GM18870 (cell line): ENCODE measurements around the gene SLC12A4.
"Not testable (repeated sequence)": the region's sequence is repeated elsewhere in the genome, so short reads cannot be mapped to it uniquely, and the experiment has no call there.

Experiments
- ATAC-seq: cut with Tn5 transposase; IDR thresholded peaks from one replicate; pipeline ENCODE4 v1.9.1; 2021; ENCODE audit warnings: moderate library complexity; ENCODE audit not compliant: unreplicated experiment

The SLC12A4 gene

GRCh38 chr16:67988675-67989074, 20.2 kb upstream of the SLC12A4 start:
- ATAC-seq: no peak

GRCh38 chr16:67987460-67988160, 19.2 kb upstream of the SLC12A4 start:
- no peak for ATAC-seq

GRCh38 chr16:67986949-67987348, 18.5 kb upstream of the SLC12A4 start:
- no peak for ATAC-seq

GRCh38 chr16:67982011-67982696, 13.7 kb upstream of the SLC12A4 start:
- ATAC-seq: no peak

GRCh38 chr16:67979955-67980678, 11.7 kb upstream of the SLC12A4 start, which contains the start of gene DPEP3:
DPEP3 (minus strand) TSS chr16:67980499; CDS start chr16:67980380, 119 bp downstream.
- no peak for ATAC-seq

GRCh38 chr16:67977469-67978227, 9.2 kb upstream of the SLC12A4 start:
- no peak for ATAC-seq

- ATAC-seq: no peak
Observed at GRCh38 chr16:67977005-67977404, 8.6 kb upstream of the SLC12A4 start.

- no peak for ATAC-seq
Observed at GRCh38 chr16:67976205-67976604, 7.8 kb upstream of the SLC12A4 start.

GRCh38 chr16:67975321-67976105, 7.1 kb upstream of the SLC12A4 start:
- ATAC-seq: no peak

- not testable (repeated sequence) for ATAC-seq
Observed at GRCh38 chr16:67972285-67972684, 3.8 kb upstream of the SLC12A4 start.

GRCh38 chr16:67971111-67971510, 2.7 kb upstream of the SLC12A4 start:
- no peak for ATAC-seq

- ATAC-seq: no peak
Observed at GRCh38 chr16:67969254-67970039, 1.0 kb upstream of the SLC12A4 start.

- ATAC-seq: no peak
Observed at GRCh38 chr16:67967958-67968399, 458 bp downstream of the SLC12A4 start.

- ATAC-seq: no peak
Observed at GRCh38 chr16:67967183-67967957, 1.1 kb downstream of the SLC12A4 start.

GRCh38 chr16:67966549-67967182, 1.8 kb downstream of the SLC12A4 start:
- ATAC-seq: no peak

- no peak for ATAC-seq
Observed at GRCh38 chr16:67965668-67966548, 2.5 kb downstream of the SLC12A4 start.

GRCh38 chr16:67964477-67965131, 3.8 kb downstream of the SLC12A4 start:
- no peak for ATAC-seq
